PC-9 (cell line): ENCODE data around the gene BTNL8. TPM values are rescaled to one million over a fixed set of nuclear protein-coding genes. Genes with fewer than 3 reads are reported as not detected.

Experiments used
- BruUV-seq: library from RNA; stranded (reverse); fragments of 400-500 nt; replicated peaks from 2 replicates; lab custom pipeline; 2021; lab: Mats Ljungman, UMichigan
- CTCF ChIA-PET: fragments of 300-600 bp; sonication (Branson Sonifier 250); formaldehyde crosslinking; loops from one replicate; lab custom pipeline; 2022; ENCODE audit warnings: antibody characterized with exemption; lab: Charles Lee
- POLR2A ChIA-PET: fragments of 300-600 bp; sonication (Branson Sonifier 250); formaldehyde crosslinking; loops from one replicate; lab custom pipeline; 2022; ENCODE audit warnings: antibody characterized with exemption; ENCODE audit not compliant: unreplicated experiment; lab: Charles Lee
- DNase-seq, 2 experiments: peaks; one replicate each; pipeline versions ENCODE4 v3.0.0 to v3.0.0-alpha.2; 2015 to 2022; ENCODE audit warnings: mixed read lengths in 1 of 2
- H2AFZ ChIP-seq: fragments of 200-600 bp; sonication (generic); 2 replicates; pipeline ENCODE4 v1.8.1; 2017; ENCODE audit warnings: antibody characterized with exemption
- H3F3A ChIP-seq: fragments of 200-600 bp; sonication (generic); 2 replicates; pipeline ENCODE4 v1.8.1; 2017; ENCODE audit warnings: antibody characterized with exemption, mild to moderate bottlenecking, low read depth; ENCODE audit not compliant: insufficient read depth
- H3K27ac ChIP-seq: fragments of 200-600 bp; sonication (generic); 2 replicates; pipeline ENCODE4 v1.6.1; 2016; ENCODE audit warnings: mixed run types
- H3K27me3 ChIP-seq: fragments of 200-600 bp; sonication (generic); 2 replicates; pipeline ENCODE4 v1.6.1; 2016; ENCODE audit warnings: low read depth, mixed run types; ENCODE audit not compliant: insufficient read depth
- H3K36me3 ChIP-seq: fragments of 200-600 bp; sonication (generic); 2 replicates; pipeline ENCODE4 v1.6.1; 2016; ENCODE audit warnings: low read depth, mixed run types
- H3K4me1 ChIP-seq: fragments of 200-600 bp; sonication (generic); replicated peaks from 2 replicates; pipeline ENCODE4 v1.6.1; 2016; ENCODE audit warnings: mixed run types; ENCODE audit not compliant: insufficient read depth
- H3K4me2 ChIP-seq: fragments of 200-600 bp; sonication (generic); 2 replicates; pipeline ENCODE4 v1.6.1; 2017; ENCODE audit warnings: mixed run types
- H3K4me3 ChIP-seq: fragments of 200-600 bp; sonication (generic); 2 replicates; pipeline ENCODE4 v1.6.1; 2016; ENCODE audit warnings: mixed run types
- H3K79me2 ChIP-seq: fragments of 200-600 bp; sonication (generic); 2 replicates; pipeline ENCODE4 v1.6.1; 2017; ENCODE audit warnings: low read depth, mixed run types
- H3K9me2 ChIP-seq: fragments of 200-600 bp; sonication (generic); 2 replicates; pipeline ENCODE4 v1.8.1; 2017; ENCODE audit warnings: mild to moderate bottlenecking; ENCODE audit not compliant: insufficient read depth
- H3K9me3 ChIP-seq: fragments of 200-600 bp; sonication (generic); 2 replicates; pipeline ENCODE4 v1.8.1; 2016; ENCODE audit warnings: low read depth; ENCODE audit not compliant: insufficient read depth
- H4K20me1 ChIP-seq: fragments of 200-600 bp; sonication (generic); 2 replicates; pipeline ENCODE4 v1.8.1; 2017; ENCODE audit not compliant: insufficient read depth
- CTCF ChIP-seq: fragments of 200-600 bp; sonication (generic); conservative IDR thresholded peaks from 2 replicates; pipeline ENCODE4 v1.6.1; 2017; ENCODE audit warnings: mixed run types, antibody characterized with exemption, mild to moderate bottlenecking, moderate library complexity
- EZH2 ChIP-seq: fragments of 200-600 bp; sonication (generic); IDR thresholded peaks from 2 replicates; pipeline ENCODE4 v1.8.0; 2017; ENCODE audit warnings: antibody characterized with exemption, low read depth
- intact Hi-C: fragments of 100-400 bp; cut with micrococcal nuclease; formaldehyde crosslinking; loops from one replicate; pipeline ENCODE4 v1.10.0; 2022; ENCODE audit not compliant: unreplicated experiment
- total RNA-seq: library from RNA; stranded (reverse); gene quantifications from 2 replicates; pipeline ENCODE4 v1.2.3, GENCODE V29; 2021

Gene BTNL8
- total RNA-seq, 1 experiment from 2014 or later: not detected

- no peak overlapping the region for H3K4me3 ChIP-seq
- H3K9me3 ChIP-seq: no peaks in the 10 kb centered on the region; the same call in 1 of the 2 replicates
- peaks cover 10% of the 10 kb centered on the region for H3K36me3 ChIP-seq
- DNase-seq: no peak
- H3K4me1 ChIP-seq: peaks cover 18% of the 10 kb centered on the region; the same call in 1 of the 2 replicates
- no TSS peak for BruUV-seq
- H3F3A ChIP-seq: peaks cover 18% of the 10 kb centered on the region
- no peak overlapping the region for H2AFZ ChIP-seq
- POLR2A ChIA-PET: no interaction called here
- intact Hi-C loops: loop anchor here (5.0 kb wide), 2 partner anchors 380 to 400 kb away; partner anchors contain the start of genes RACK1 and TRIM52
- H3K79me2 ChIP-seq: peaks cover 22% of the 10 kb centered on the region
- no peak overlapping the region for H3K4me2 ChIP-seq
- H3K27ac ChIP-seq: no peak overlapping the region
- H3K27me3 ChIP-seq: no peaks in the 10 kb centered on the region
- TF ChIP-seq CTCF (no peak), EZH2 (no peak)
- H4K20me1 ChIP-seq: no peaks in the 10 kb centered on the region
- CTCF ChIA-PET: no interaction called here
- no peaks in the 10 kb centered on the region for H3K9me2 ChIP-seq
These were observed 36.3 kb upstream of the BTNL8 start for GRCh38 chr5:180862645-180863044.

- Histone ChIP-seq H2AFZ (no peak overlapping the region), H3F3A (peaks cover 7% of the 10 kb centered on the region), H3K79me2 (no peaks in the 10 kb centered on the region), H3K27me3 (no peaks in the 10 kb centered on the region), H3K9me2 (no peaks in the 10 kb centered on the region), H3K4me2 (no peak overlapping the region), H3K9me3 (no peaks in the 10 kb centered on the region; the same call in 1 of the 2 replicates), H3K4me1 (0 out of 2 replicates have a peak, but pooled peaks cover 4% of the 10 kb centered on the region), H4K20me1 (no peaks in the 10 kb centered on the region), H3K36me3 (no peaks in the 10 kb centered on the region), H3K4me3 (no peak overlapping the region), H3K27ac (no peak overlapping the region)
- BruUV-seq: no TSS peak
- ChIA-PET CTCF (interaction anchor here (0.6 kb wide), 1 partner anchor 676 kb away, joined by 3 read pairs; no protein-coding TSS in a partner anchor), POLR2A (no interaction called here)
- no peak for DNase-seq
- intact Hi-C loops: no loop called here
- TF ChIP-seq EZH2 (no peak), CTCF (no peak)
These were observed 32.8 kb upstream of the BTNL8 start for GRCh38 chr5:180865981-180866695.

GRCh38 chr5:180866985-180867384 lies 32.0 kb upstream of the BTNL8 start:
- CTCF ChIA-PET: interaction anchor here (0.6 kb wide), 1 partner anchor 677 kb away, joined by 3 read pairs; no protein-coding TSS in a partner anchor
- Histone ChIP-seq H3K36me3 (no peaks in the 10 kb centered on the region), H3K9me2 (no peaks in the 10 kb centered on the region), H3K79me2 (no peaks in the 10 kb centered on the region), H3K9me3 (no peaks in the 10 kb centered on the region; the same call in 1 of the 2 replicates), H3K27ac (no peak overlapping the region), H3K4me2 (no peak overlapping the region), H3K4me1 (0 out of 2 replicates have a peak, but pooled peaks cover under 1% of the 10 kb centered on the region), H3K27me3 (no peaks in the 10 kb centered on the region), H2AFZ (no peak overlapping the region), H3F3A (peaks cover 6% of the 10 kb centered on the region), H3K4me3 (no peak overlapping the region), H4K20me1 (no peaks in the 10 kb centered on the region)
- TF ChIP-seq EZH2: no peak
- TF ChIP-seq CTCF: no peak
- no TSS peak for BruUV-seq
- intact Hi-C loops: no loop called here
- POLR2A ChIA-PET: no interaction called here
- DNase-seq: no peak
